HG03460 (cell line): ENCODE results near the gene SMIM33.
"Not testable (repeated sequence)": the region's sequence is repeated elsewhere in the genome, so short reads cannot be mapped to it uniquely, and the experiment has no call there.

ENCODE experiments used
- ATAC-seq: cut with Tn5 transposase; IDR thresholded peaks from one replicate; pipeline ENCODE4 v1.9.1; 2021; ENCODE audit not compliant: unreplicated experiment

Gene SMIM33

DNA sequence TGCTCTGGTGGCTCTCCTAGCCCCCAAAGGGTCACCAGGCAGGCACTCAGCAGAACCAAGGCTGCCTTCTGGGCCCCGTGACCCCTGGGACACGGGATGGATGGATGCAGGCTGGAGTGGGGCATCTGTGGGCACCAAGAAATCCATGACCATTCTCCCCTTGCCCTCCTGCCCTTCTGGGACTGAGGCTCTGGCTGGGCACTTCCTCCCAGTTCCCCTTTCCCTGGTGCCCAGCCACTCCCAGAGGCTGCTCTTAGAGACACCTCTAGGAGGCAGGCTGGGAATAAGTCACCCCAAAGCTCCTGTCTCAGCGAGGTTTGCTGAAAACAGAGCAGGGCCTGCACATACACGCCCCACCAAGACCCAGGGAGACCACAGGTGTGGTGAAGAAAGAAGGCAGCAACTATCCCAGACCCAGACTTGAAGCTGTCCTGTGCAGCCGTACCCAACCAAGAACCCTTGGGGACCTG is 10.8 kb downstream of the SMIM33 start:
- peak; percentile 21 for ATAC-seq

DNA sequence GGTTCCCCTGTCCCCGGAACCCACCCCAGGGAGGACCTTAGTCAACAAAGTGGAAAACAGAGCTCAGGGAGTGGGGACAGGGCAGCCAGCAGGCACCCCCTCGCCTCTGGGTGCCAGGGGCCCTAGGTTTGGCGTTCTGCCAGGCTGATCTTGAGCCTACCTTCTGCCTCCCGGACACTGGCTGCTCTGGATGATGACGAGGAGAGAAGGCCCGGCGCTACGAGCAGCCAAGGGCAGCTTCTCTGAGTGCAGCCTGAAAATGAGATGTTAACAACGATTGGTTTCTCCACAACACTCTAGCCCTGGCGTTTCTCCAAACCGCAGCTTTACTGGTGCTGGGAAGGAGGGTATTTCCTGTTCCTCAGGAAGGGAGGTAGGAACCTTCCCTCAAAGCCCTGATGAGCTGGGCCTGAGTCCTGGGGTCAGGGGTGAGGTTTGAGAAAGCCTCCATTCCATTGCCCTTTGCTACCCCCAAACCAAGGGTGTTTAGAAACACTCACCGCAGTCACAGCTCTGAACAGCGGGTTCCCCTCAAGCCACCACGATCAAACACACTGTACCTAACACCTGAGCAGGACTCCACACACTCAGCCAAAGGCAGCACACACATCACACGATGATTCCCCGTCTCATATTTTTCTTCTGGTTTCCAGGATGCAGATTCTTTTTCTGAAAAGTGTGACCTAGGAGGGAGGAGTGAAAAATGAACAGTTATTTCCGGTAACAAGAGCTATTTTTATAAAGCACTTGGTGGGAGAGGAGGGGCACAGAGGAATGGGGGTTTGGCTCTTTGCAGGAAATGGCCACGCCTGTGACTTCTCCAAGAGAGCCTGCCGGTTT is 11.5 kb downstream of the SMIM33 start, which contains the start of gene STING1:
STING1 (minus strand) TSS at position 709 of the 840 bp plus-strand sequence. CDS start 1,054 bp downstream, outside the sequence.
- peak; percentile 53 for ATAC-seq

DNA sequence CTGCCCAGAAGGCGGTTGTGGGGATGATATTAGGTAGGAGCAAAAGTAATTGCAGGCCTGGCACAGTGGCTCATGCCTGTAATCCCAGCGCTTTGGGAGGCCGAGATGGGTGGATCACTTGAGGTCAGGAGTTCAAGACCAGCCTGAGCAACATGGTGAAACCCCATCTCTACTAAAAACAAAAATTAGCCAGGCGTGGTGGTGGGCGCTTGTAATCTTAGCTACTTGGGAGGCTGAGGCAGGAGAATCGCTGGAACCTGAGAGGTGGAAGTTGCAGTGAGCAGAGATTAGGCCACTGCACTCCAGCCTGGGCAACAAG is 12.0 kb downstream of the SMIM33 start:
- ATAC-seq: not testable (repeated sequence)

DNA sequence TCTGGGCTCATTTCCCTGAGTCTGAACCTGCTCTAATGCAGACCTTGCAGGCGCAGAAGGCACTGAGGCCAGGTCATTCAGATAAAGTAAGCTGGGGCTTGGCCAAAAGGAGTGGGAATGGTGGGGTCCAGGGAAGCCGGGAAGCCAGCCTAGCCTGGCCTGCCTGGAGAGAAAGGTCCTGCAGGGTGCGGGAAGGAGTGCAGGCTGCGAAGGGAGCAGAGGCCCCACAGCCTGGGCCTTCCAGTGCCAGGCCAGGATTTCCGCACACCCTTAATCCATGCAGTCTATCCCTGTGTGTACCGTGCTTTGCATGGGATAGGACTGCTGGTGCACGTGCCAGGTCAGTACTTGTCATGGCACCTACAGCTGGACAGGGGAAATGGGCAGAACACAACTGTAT is 15.4 kb downstream of the SMIM33 start:
- ATAC-seq: no peak

DNA sequence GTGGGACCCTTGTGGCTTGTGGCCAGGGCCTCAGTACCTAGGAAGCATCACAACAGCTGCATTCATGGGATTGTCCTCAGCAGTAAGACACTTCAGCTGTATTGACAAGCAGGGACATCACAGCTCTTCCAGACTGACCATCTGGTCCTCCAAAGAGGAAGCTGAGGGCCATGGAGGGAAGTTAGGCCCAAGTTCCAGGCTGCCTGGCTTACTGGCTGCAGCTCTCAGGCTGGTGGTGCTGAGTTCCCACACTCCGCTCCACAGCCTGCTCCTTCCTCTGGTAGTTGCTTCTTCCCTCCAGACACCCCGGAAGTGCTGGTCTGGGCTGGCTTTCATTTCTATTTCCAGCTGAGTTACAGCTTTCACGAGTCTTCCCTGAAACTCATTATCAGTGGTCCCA is 17.5 kb downstream of the SMIM33 start:
- ATAC-seq: no peak

DNA sequence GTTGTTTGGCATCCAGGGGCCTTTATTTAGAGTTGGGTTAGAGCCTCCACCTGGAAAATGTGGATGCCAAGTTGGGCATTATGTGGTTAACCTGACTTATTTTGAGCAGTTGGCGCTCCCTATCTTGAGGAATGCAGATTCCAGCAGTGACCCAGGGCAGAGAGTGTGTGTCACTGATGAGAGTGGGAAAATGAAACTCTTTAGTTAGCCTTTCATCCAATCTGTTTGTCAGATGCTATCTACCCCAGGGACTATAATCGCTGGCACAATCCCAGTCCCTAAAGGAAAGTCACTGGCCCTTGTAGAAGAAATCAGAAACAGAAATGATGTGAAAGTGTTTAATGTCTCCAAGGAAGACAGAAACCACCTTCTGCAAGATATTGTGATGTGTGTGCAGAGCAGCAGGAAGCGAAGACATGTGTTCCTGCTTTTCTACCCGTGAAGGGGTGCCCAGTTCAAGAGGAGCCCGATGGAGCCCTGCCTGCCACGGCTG is 21.9 kb downstream of the SMIM33 start:
- ATAC-seq: no peak

DNA sequence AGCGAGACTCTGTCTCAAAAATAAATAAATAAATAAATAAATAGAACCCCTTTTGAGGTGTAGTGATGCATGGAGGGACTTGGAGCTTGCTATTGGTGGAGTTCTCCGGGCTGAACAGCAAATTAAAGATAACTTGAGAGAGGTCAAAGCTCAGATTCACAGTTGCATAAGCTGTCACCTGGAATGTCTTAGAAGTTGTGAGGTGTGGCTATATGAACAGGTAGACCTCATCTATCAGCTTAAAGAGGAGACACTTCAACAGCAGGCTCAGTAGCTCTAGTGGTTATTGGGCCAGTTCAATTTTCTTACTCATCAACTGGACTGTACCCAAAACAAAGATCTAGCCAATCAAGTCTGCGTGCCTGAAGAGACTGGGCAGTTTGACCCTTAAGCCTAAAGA is 23.5 kb downstream of the SMIM33 start:
- no peak for ATAC-seq

DNA sequence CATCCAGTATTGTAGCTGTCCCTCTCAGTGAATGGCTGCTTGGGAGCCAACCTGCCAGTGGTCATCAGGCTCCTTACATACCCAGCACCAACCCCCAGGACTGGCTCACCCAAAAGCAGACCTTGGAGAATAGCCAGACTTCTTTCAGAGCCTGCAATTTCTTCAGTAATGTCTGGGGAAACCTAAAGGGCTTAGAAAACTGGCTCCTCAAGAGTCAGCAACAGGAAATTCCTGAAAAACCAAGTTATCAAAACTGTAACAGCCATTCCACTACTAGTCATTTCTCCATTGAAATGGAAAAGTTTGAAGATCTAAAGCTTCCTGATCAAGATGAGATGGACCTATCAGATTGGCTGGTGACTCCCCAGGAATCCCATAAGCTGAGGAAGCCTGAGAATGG is 24.0 kb downstream of the SMIM33 start:
- ATAC-seq: no peak

DNA sequence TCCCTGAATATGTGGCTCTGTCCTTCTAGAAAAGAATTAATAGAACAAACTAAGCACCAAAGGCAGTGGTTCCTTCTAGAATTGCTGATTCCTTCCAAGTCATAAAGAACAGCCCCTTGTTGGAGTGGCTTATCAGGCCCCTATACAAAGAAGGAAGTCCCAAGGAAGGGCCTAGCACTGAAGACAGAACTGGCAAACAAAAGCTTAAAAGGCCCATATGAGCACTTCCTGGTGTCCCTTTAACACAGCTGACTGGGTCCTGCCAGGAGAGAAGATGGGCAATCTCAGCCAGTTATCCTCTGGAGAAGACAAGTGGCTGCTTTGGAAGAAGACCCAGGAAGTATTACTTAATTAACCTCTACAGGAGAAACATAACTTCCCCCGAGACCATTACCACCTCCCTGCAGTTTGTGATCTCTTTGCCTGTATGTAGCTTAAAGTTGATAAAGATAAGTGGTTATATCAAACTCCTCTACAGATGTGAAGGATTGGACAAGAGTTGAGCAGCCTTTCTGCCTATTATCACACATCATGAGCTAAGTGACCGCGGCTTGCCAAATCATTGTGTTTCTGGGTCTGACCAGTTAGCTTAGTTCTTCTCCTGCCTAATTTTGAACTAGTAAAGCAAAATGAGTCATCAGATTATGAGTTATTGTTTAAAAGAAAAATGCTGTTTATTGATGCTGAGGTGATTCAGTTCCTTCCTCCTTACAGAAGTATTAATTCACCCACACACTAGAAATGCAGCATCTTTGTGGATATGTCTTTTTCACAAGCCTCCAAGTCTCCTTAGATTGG is 25.0 kb downstream of the SMIM33 start:
- ATAC-seq: no peak

DNA sequence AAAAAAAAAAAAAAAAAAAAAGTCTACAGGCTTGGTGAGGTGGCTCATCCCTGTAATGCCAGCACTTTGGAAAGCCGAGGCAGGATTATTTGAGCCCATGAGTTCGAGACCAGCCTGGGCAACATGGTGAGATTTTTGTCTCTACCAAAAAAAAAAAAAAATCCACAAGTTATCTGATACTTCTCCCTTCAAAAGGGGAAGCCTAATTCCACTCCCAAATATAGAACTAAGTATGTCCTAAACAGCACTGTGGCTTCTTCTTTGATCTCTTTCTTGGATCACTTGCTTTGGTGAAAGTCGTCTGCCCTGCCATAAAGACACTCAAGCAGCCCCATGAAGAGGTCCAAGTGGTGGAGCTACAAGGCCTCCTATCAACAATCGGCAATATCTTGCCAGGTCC is 30.6 kb downstream of the SMIM33 start:
- no peak for ATAC-seq

DNA sequence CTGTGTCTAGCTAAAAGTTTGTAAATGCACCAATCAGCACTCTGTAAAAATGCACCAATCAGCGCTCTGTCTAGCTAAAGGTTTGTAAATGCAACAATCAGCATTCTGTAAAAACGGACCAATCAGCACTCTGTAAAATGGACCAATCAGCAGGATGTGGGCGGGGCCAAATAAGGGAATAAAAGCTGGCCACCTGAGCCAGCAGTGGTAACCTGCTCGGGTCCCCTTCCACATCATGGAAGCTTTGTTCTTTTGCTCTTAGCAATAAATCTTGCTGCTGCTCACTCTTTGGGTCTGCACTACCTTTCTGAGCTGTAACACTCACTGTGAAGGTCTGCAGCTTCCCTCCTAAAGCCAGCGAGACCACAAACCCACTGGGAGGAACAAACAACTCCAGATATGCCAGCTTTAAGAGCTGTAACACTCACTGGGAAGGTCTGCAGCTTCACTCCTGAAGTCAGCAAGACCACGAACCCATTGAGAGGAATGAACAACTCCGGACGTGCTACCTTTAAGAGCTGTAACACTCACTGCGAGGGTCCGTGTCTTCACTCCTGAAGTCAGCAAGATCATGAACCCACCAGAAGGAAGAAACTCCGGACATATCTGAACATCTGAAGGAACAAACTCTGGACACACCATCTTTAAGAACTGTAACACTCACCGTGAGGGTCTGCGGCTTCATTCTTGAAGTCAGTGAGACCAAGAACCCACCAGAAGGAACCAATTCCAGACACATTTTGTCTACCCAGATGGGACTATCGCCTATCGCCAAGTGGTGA is 32.4 kb downstream of the SMIM33 start:
- ATAC-seq: not testable (repeated sequence)

DNA sequence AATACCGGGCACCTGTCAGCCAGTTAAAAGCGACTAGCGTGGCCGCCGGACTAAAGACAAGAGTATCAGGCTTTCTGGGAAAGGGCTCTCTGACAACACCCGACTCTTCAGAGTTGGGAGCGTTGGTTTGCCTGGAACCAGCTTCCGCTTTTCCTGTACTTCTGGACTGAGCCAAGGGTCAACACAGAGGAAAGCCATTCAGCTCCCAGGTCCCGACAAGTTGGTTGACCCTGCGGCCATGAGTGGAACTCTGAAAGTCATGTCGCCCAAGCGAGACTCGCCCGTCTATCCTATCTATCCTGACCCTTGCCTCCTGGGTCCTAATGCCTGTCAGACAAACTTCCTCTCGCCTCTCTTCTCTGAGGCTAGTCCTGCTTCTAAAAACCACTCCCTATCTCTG is 33.1 kb downstream of the SMIM33 start:
- not testable (repeated sequence) for ATAC-seq

DNA sequence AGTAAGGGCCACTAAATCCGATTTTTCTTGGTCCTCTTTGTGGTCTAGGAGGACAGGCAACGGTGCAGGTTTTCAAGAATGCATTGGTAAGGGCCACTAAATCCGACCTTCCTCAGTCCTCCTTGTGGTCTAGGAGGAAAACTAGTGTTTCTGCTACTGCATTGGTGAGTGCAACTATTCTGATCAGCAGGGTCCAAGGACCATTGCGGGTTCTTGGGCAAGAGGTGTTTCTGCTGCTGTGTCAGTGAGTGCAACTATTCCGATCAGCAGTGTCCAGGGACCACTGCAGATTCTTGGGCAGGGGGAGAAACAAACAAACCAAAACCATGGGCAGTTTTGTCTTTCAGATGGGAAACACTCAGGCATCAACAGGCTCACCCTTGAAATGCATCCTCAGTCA is 33.9 kb downstream of the SMIM33 start:
- ATAC-seq: not testable (repeated sequence)

DNA sequence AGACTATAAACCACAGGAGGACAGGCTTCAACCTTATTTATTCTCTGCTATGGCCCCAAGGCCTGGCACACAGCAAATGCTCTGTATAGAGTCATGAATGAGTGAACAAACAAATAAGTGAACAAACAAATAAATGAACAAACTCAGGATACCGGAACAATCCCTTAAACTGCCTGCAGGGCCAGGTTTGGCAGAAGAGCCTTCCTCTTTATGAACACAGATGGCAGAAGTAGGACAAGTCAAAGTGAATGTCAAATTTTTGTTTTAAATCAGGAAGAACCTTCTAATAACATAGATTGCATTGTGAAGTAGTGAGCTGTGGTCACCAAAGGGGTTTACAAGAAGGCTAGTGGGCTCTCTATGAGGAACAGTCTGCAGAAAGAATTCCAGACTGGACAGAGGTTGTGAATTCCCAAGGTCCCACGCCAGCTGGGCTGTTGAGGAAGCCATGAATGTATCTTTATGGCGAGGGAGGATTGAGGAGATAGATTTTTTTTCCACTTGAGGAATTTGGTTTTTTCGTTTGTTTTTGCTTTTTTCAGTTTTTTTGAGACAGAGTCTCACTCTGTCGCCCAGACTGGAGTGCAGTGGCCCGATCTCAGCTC is 42.1 kb downstream of the SMIM33 start:
- ATAC-seq: no peak

DNA sequence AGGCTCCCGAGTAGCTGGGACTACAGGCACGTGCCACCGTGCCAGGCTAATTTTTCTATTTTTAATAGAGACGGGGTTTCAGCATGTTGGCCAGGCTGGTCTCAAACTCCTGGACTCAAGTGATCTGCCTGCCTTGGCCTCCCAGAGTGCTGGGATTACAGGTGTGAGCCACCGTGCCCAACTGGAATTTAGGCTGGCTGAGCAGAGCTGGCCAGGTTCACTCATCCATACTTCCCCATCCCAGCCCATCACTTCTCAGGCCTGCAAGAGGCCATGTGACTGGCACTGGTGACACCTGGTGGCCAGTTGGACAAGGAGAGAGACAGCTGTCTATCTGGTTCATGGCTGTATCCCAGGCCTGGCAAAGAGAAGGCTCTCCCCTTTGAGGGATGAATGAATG is 42.6 kb downstream of the SMIM33 start:
- peak; percentile 53 for ATAC-seq

DNA sequence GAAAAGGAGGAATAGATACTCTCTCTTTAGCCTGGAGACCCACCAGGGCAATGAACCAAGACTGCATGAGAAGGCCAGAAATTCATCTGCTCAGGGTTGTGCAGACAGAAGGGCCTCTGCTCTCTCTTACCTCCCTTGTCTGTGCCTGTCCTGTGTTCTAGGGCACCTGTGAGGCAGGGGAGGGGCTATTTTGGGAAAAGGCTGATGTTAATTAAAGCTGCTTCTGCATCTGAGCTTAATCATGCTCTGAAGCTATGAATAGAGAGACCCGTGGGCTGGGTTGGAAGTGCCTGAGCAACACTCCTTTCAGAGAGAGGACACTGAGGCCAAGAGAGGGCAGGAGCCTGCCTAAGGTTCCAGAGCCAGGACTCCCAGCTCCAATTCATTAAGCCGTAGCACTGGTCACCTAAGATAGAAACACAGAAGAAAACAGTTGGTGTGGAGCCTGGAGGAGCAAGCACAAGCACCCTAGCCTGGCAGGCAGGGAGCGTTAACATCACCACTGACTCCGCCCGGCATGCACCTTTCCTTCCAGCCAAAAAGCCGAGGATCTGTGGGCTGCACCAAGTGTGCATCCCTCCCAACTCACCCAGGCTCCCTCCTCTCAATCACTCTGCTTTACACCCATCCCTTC is 43.2 kb downstream of the SMIM33 start:
- ATAC-seq: no peak

DNA sequence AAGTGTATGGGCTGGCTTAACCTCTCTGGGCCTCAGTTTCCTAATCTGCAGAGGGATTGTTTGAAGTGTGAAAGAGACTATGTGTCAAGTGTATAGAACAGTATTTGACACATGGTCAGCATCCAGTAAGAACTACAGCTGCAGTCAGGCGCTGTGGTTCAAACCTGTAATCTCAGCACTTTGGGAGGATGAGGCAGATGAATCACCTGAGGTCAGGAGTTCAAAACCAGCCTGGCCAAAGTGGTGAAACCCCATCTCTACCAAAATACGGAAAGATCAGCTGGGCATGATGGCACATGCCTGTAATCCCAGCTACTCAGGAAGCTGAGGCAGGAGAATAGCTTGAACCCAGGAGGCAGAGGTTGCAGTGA is 43.7 kb downstream of the SMIM33 start:
- ATAC-seq: no peak

DNA sequence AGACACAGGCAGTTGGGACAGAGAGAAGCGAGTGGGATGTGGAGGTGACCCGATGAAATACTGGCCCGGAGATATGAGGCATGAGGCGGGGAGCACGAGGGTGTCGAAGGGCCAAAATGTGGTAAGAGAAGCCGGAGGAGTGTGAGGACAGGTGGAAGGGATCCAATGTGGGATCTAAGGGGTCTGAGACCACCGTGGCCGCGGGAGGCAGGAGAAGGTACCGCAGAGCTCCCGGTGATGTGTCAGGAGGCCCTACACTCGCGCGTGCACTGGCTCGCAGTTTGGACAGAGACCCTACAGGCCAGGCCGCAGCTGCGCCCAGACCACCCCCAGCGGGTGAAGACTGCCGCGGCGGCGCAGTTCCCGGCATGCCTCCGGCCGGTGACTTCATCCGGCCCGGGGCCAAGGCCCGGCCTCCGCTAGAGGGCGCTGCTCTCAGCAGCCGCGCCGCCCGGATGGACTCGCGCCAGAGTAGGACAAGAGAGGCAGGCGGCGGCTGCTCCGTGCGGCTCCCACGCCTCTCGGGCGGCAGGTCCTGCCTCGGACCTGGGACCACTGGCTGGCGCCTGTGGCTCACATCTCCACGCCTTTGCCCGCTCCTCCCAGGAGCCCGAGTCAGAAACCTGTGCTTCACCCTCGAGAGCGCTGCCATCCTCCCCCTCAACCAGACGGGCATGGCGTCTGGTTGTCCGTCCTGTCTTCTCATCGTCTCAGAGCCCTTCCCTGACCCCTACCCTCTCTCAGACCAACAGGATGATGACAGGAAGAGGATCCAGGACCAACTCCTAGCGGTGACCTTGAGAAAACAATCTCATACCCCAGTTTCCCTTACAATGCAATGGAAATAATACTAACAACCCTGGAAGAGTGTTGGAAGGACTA is 47.1 kb downstream of the SMIM33 start:
- peak; percentile 75 for ATAC-seq
